GM18502 (cell line): ENCODE results near the gene MSANTD7.
A peak's percentile ranks its signal among the peaks of the same experiment; 100 is the strongest.

Experiments used
- ATAC-seq: cut with Tn5 transposase; IDR thresholded peaks from one replicate; pipeline ENCODE4 v1.9.1; 2021; ENCODE audit warnings: mild to moderate bottlenecking; ENCODE audit not compliant: unreplicated experiment, poor library complexity

Gene MSANTD7

DNA sequence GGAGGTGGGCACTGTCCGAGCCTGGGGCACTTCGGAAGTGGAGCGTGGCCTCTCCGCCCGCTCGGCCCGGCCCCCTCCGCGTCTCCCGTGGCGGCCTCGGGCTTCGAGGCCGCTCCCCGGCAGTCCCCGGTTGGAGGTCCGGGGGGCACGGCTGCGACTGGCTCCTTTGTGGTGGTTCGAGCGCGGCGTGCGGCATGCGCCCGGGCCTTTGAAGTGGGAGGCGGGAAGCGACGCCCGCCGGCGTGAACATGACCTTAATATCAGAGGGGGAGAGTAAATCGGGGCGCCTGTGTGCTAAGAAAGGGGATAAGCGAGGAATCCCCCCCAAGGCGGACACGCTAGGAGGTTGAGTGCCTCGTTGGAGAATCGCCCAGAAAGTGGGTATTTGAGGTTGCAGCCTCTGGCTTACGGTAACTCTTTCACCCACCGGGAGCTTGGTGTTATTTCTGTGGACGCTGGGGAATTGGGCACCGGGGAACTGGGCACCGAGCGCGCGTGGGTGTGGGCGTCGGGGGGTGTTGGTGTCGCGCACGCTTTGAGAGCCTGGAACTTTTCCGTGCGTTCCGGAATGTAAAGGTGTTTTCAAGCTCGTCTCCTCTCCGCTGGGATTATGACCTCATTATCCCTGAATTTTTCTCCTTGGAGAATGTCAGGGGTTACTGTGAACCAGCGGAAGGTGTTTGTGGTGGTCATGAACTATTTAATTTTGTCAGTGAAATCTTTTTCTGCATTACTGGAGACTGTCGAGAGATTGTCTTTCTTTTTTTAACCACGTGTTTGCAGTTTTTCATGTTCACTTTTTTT, 41.2 kb downstream of the MSANTD7 start:
- ATAC-seq: peak; percentile 34

DNA sequence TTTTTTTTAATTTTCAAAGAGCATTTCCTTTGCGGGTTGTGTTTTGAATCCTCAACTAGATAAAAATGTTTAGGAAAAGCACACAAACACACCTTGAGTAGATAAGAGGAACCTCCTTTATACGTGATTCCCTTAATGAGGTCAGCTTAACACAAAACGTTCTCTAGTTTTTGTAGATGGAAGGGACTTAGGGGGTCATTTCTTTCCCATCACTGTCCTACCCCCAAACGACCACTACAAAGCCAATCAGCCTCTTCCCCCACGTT, 41.8 kb downstream of the MSANTD7 start:
- ATAC-seq: no peak

DNA sequence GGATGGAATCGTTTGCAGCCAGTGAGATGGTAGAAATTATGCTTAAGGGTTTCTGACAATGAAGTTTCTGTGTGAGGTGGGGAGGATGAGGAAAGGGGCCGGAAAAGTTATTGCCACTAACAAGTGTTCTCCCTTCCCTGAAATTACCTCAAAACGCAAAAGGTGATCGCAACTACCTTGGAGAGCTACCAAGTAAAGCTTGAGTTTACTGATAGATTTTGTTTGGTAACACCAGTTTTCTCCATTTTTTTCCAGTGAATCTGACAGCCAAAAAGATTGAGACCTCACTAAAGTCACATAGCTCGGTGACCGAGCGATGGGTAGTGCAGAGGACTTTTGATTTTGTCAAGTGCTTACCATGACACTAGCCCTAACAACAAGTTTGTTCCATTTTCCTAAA, 42.1 kb downstream of the MSANTD7 start:
- no peak for ATAC-seq

DNA sequence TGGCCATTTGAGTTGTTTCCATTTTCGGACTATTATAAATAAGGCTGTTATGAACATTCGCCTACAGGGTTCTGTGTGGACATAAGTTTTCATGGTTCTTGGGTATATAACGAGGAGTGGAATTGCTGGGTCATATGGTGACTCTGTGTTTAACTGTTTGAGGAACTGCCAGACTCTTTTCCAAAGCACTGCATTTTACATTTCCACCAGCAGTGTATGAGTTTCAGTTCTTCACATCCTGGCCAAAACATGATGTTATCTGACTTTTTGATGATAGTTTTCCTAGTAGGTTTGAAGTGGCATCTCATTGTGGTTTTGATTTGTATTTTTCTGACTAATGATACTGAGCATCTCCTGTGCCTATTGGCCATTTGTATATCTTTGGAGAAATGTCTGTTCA, 46.0 kb downstream of the MSANTD7 start:
- ATAC-seq: no peak
